Loucy (cell line): ENCODE results near the gene MAML3.

Source experiments
- H2AFZ ChIP-seq: fragments of 200-600 bp; sonication (generic); 2 replicates; pipeline ENCODE4 v1.6.0; 2016; ENCODE audit warnings: antibody characterized with exemption, mild to moderate bottlenecking, low read length, moderate library complexity
- H3F3A ChIP-seq: fragments of 200-600 bp; 2 replicates; pipeline ENCODE4 v1.6.0; 2016; ENCODE audit warnings: antibody characterized with exemption, low read depth, mild to moderate bottlenecking
- H3K27me3 ChIP-seq: fragments of 200-600 bp; sonication (generic); 2 replicates; pipeline ENCODE4 v1.6.1; 2014; ENCODE audit warnings: low read length, mild to moderate bottlenecking; ENCODE audit not compliant: insufficient read depth, poor library complexity, severe bottlenecking
- H3K36me3 ChIP-seq: fragments of 200-600 bp; sonication (generic); 2 replicates; pipeline ENCODE4 v1.6.1; 2016; ENCODE audit warnings: low read length; ENCODE audit not compliant: insufficient read depth
- H3K4me1 ChIP-seq: fragments of 200-600 bp; sonication (generic); 2 replicates; pipeline ENCODE4 v1.5.1; 2014; ENCODE audit warnings: low read length, mild to moderate bottlenecking; ENCODE audit not compliant: insufficient read depth, poor library complexity, severe bottlenecking
- H3K4me2 ChIP-seq: fragments of 200-600 bp; sonication (generic); 2 replicates; pipeline ENCODE4 v1.6.0; 2014; ENCODE audit warnings: antibody characterized with exemption, low read length, low read depth, mild to moderate bottlenecking; ENCODE audit not compliant: poor library complexity, severe bottlenecking
- H3K4me3 ChIP-seq: fragments of 200-600 bp; sonication (generic); 2 replicates; pipeline ENCODE4 v1.5.1; 2014; ENCODE audit warnings: low read length, mild to moderate bottlenecking, mixed read lengths; ENCODE audit not compliant: poor library complexity, severe bottlenecking
- H3K79me2 ChIP-seq: fragments of 200-600 bp; sonication (generic); 2 replicates; pipeline ENCODE4 v1.6.1; 2014; ENCODE audit warnings: low read length; ENCODE audit not compliant: insufficient read depth
- H3K9ac ChIP-seq: fragments of 200-600 bp; sonication (generic); 2 replicates; pipeline ENCODE4 v1.6.0; 2014; ENCODE audit warnings: mild to moderate bottlenecking, low read depth, low read length, moderate library complexity; ENCODE audit not compliant: poor library complexity, severe bottlenecking
- H3K9me2 ChIP-seq: fragments of 200-600 bp; sonication (generic); replicated peaks from 2 replicates; pipeline ENCODE4 v1.6.1; 2016; ENCODE audit warnings: low read depth, low read length, mixed read lengths
- H3K9me3 ChIP-seq: fragments of 200-600 bp; sonication (generic); 2 replicates; pipeline ENCODE4 v1.6.1; 2014; ENCODE audit warnings: mild to moderate bottlenecking, antibody characterized with exemption, low read length, low read depth; ENCODE audit not compliant: insufficient read depth
- H4K20me1 ChIP-seq: fragments of 200-600 bp; sonication (generic); 2 replicates; pipeline ENCODE4 v1.6.0; 2014; ENCODE audit warnings: antibody characterized with exemption, low read length, mild to moderate bottlenecking; ENCODE audit not compliant: insufficient read depth, poor library complexity, severe bottlenecking
- CTCF ChIP-seq: fragments of 200-600 bp; sonication (generic); conservative IDR thresholded peaks from 2 replicates; pipeline ENCODE4 v1.5.1; 2014; ENCODE audit warnings: mild to moderate bottlenecking, antibody characterized with exemption, low read length
- EZH2phosphoT487 ChIP-seq: fragments of 200-600 bp; IDR thresholded peaks from 2 replicates; pipeline ENCODE4 v1.6.1; 2018; ENCODE audit warnings: antibody characterized with exemption, mild to moderate bottlenecking, moderate library complexity, borderline replicate concordance

MAML3 gene

GRCh38 chr4:139984471-139984870 is 169.5 kb downstream of the MAML3 start:
- H3K9me3 ChIP-seq: no peaks in the 10 kb centered on the region
- H4K20me1 ChIP-seq: no peaks in the 10 kb centered on the region
- peaks cover 8% of the 10 kb centered on the region; the same call in 1 of the 2 replicates for H3K36me3 ChIP-seq
- H3F3A ChIP-seq: no peaks in the 10 kb centered on the region
- H3K79me2 ChIP-seq: peaks cover 42% of the 10 kb centered on the region; the same call in 1 of the 2 replicates
- no peaks in the 10 kb centered on the region for H3K27me3 ChIP-seq
- no peak overlapping the region for H3K4me2 ChIP-seq
- H3K9ac ChIP-seq: no peak overlapping the region
- TF ChIP-seq EZH2phosphoT487: no peak
- TF ChIP-seq CTCF: no peak
- no peak overlapping the region for H2AFZ ChIP-seq
- no peaks in the 10 kb centered on the region for H3K4me1 ChIP-seq
- H3K4me3 ChIP-seq: no peak overlapping the region
- no peaks in the 10 kb centered on the region for H3K9me2 ChIP-seq

- Histone ChIP-seq H3K9ac (no peak overlapping the region), H3K9me3 (no peaks in the 10 kb centered on the region)
Observed at GRCh38 chr4:139978692-139979091, 175.3 kb downstream of the MAML3 start.

GRCh38 chr4:139977838-139978609 is 176.0 kb downstream of the MAML3 start:
- no peak overlapping the region for H3K9ac ChIP-seq
- no peaks in the 10 kb centered on the region for H3K9me2 ChIP-seq
- H3K79me2 ChIP-seq: peaks cover 4% of the 10 kb centered on the region; the same call in 1 of the 2 replicates
- H3K4me2 ChIP-seq: no peak overlapping the region
- peaks cover 25% of the 10 kb centered on the region for H3K4me1 ChIP-seq
- no peaks in the 10 kb centered on the region for H3K9me3 ChIP-seq
- no peaks in the 10 kb centered on the region for H4K20me1 ChIP-seq
- no peaks in the 10 kb centered on the region for H3K27me3 ChIP-seq
- TF ChIP-seq EZH2phosphoT487: no peak
- no peak for TF ChIP-seq CTCF
- no peaks in the 10 kb centered on the region for H3F3A ChIP-seq
- H2AFZ ChIP-seq: no peak overlapping the region
- peaks cover 10% of the 10 kb centered on the region; the same call in 1 of the 2 replicates for H3K36me3 ChIP-seq
- no peak overlapping the region for H3K4me3 ChIP-seq

More at GRCh38 chr4:139978692-139979091, 175.3 kb downstream of the MAML3 start:
- Histone ChIP-seq H3K79me2 (peaks cover 6% of the 10 kb centered on the region; the same call in 1 of the 2 replicates), H3K4me3 (no peak overlapping the region), H3K4me1 (peaks cover 25% of the 10 kb centered on the region), H3K36me3 (peaks cover 10% of the 10 kb centered on the region; the same call in 1 of the 2 replicates), H4K20me1 (no peaks in the 10 kb centered on the region), H2AFZ (no peak overlapping the region), H3F3A (no peaks in the 10 kb centered on the region), H3K9me2 (no peaks in the 10 kb centered on the region), H3K4me2 (no peak overlapping the region), H3K27me3 (no peaks in the 10 kb centered on the region)
- TF ChIP-seq EZH2phosphoT487: no peak
- no peak for TF ChIP-seq CTCF
